ENCODE results near the gene ZCCHC24.

ZCCHC24 gene

DNA sequence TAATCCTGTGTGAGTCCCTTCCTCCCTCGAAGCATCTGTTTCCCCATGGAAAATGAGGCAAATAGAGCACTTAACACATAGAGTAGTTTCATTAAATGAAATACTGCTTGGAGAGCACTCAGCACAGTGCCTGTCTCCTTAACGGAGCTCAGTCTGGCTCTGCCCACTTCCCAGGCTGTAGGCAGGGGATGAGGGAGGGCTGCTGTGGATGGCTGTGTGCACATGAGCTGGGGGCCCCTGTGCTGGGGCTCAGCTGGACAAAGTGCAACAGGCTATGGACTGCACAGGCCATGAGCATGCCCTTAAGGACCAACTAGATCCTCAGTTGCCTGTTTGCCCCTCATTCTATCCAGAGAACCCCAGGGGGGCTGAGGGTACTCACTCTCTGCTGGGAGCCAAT lies 14.5 kb downstream of the ZCCHC24 start:
- Histone ChIP-seq H3F3A (ENCODE audit: control insufficient read depth, insufficient read depth) (no peaks in the 10 kb centered on the region), H3K27ac (ENCODE audit: low read depth, low read length) (no peak overlapping the region), H3K79me2 (ENCODE audit: control insufficient read depth, low read length) (no peaks in the 10 kb centered on the region), H3K9me3 (ENCODE audit: control insufficient read depth, insufficient read depth, low read length) (no peaks in the 10 kb centered on the region), H3K4me1 (ENCODE audit: control insufficient read depth, low read length) (no peaks in the 10 kb centered on the region), H3K9me2 (replicated peaks; ENCODE audit: control insufficient read depth, low read length) (no peaks in the 10 kb centered on the region), H4K20me1 (ENCODE audit: control insufficient read depth, insufficient read depth, low read depth, low read length) (no peaks in the 10 kb centered on the region), H3K4me2 (ENCODE audit: low read length) (no peak overlapping the region), H3K4me3 (ENCODE audit: low read length) (no peak overlapping the region), H3K36me3 (ENCODE audit: control insufficient read depth, low read length) (no peaks in the 10 kb centered on the region), H3K27me3 (ENCODE audit: control insufficient read depth, low read length) (no peaks in the 10 kb centered on the region; the same call in 1 of the 2 replicates)
- TF ChIP-seq EZH2phosphoT487 (IDR thresholded peaks at IDR 0.05; ENCODE audit: borderline replicate concordance, low read length), result no peak
- TF ChIP-seq, protein P1, sequence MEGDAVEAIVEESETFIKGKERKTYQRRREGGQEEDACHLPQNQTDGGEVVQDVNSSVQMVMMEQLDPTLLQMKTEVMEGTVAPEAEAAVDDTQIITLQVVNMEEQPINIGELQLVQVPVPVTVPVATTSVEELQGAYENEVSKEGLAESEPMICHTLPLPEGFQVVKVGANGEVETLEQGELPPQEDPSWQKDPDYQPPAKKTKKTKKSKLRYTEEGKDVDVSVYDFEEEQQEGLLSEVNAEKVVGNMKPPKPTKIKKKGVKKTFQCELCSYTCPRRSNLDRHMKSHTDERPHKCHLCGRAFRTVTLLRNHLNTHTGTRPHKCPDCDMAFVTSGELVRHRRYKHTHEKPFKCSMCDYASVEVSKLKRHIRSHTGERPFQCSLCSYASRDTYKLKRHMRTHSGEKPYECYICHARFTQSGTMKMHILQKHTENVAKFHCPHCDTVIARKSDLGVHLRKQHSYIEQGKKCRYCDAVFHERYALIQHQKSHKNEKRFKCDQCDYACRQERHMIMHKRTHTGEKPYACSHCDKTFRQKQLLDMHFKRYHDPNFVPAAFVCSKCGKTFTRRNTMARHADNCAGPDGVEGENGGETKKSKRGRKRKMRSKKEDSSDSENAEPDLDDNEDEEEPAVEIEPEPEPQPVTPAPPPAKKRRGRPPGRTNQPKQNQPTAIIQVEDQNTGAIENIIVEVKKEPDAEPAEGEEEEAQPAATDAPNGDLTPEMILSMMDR (IDR thresholded peaks at IDR 0.05; ENCODE audit: low read depth, low read length, poor library complexity, severe bottlenecking), result no peak

DNA sequence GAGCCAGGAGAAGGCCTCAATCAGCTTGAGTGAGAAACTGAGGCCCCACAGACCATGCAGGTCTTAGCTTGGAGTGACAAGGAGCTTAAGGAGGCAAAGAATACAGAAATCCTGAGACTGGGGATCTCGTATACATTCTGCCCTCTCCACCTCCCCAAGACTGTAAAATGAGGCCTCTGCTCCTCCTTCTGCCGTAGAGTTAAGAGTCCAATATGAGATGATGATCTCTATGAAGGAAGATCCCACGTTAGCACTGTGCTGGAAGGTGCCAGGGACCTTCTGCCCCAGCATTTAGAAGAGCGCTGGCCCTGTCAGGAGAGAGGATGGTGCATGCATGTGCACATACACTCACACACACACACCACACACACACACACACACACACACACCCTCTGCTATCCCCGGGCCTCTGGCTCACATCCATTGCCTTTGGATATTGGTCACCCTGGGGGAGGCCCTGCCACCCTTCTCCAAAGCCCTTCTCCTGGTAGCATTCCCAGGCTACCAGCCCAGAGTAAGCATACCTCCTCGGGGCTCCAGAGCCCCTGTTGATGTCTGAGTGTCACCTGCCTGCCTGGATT lies 15.0 kb downstream of the ZCCHC24 start:
- Histone ChIP-seq H3K4me2 (ENCODE audit: low read length) (no peak overlapping the region), H3K36me3 (ENCODE audit: control insufficient read depth, low read length) (no peaks in the 10 kb centered on the region), H3F3A (ENCODE audit: control insufficient read depth, insufficient read depth) (no peaks in the 10 kb centered on the region), H3K4me1 (ENCODE audit: control insufficient read depth, low read length) (no peaks in the 10 kb centered on the region), H3K9me2 (replicated peaks; ENCODE audit: control insufficient read depth, low read length) (no peaks in the 10 kb centered on the region), H4K20me1 (ENCODE audit: control insufficient read depth, insufficient read depth, low read depth, low read length) (no peaks in the 10 kb centered on the region), H3K27ac (ENCODE audit: low read depth, low read length) (no peak overlapping the region), H3K9me3 (ENCODE audit: control insufficient read depth, insufficient read depth, low read length) (no peaks in the 10 kb centered on the region), H3K27me3 (ENCODE audit: control insufficient read depth, low read length) (no peaks in the 10 kb centered on the region; the same call in 1 of the 2 replicates), H3K79me2 (ENCODE audit: control insufficient read depth, low read length) (no peaks in the 10 kb centered on the region), H3K4me3 (ENCODE audit: low read length) (no peak overlapping the region)
- TF ChIP-seq, protein P1 (IDR thresholded peaks at IDR 0.05; ENCODE audit: low read depth, low read length, poor library complexity, severe bottlenecking), result no peak
- TF ChIP-seq EZH2phosphoT487 (IDR thresholded peaks at IDR 0.05; ENCODE audit: borderline replicate concordance, low read length), result no peak

DNA sequence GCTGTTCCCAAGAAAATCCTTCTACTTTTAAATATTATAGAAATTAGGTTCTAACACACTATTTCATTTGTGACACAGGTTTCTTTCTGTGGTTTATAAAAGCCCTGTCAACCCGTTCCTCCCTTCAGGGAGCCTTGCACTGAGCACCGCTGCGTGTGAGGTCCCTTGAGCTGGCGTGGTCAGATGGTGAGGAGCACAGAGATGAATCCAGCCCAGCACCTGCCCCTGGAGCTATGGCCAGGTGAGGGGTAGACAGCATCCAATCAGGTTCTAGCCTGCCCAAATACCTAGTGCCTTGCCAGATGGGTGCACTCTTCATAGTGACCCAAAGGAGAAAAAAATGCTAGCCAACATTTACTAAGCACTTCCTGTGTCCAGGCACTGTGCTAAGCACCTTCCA lies 15.7 kb downstream of the ZCCHC24 start:
- Histone ChIP-seq H3K9me3 (ENCODE audit: control insufficient read depth, insufficient read depth, low read length) (no peaks in the 10 kb centered on the region), H3F3A (ENCODE audit: control insufficient read depth, insufficient read depth) (no peaks in the 10 kb centered on the region), H3K27ac (ENCODE audit: low read depth, low read length) (no peak overlapping the region), H4K20me1 (ENCODE audit: control insufficient read depth, insufficient read depth, low read depth, low read length) (no peaks in the 10 kb centered on the region), H3K79me2 (ENCODE audit: control insufficient read depth, low read length) (no peaks in the 10 kb centered on the region), H3K9me2 (replicated peaks; ENCODE audit: control insufficient read depth, low read length) (no peaks in the 10 kb centered on the region), H3K4me3 (ENCODE audit: low read length) (no peak overlapping the region), H3K4me1 (ENCODE audit: control insufficient read depth, low read length) (no peaks in the 10 kb centered on the region), H3K4me2 (ENCODE audit: low read length) (no peak overlapping the region), H3K27me3 (ENCODE audit: control insufficient read depth, low read length) (no peaks in the 10 kb centered on the region; the same call in 1 of the 2 replicates), H3K36me3 (ENCODE audit: control insufficient read depth, low read length) (no peaks in the 10 kb centered on the region)
- TF ChIP-seq, protein P1 (IDR thresholded peaks at IDR 0.05; ENCODE audit: low read depth, low read length, poor library complexity, severe bottlenecking), result no peak
- TF ChIP-seq EZH2phosphoT487 (IDR thresholded peaks at IDR 0.05; ENCODE audit: borderline replicate concordance, low read length), result no peak

Measured in DOHH2 (cell line).